Activated CD8-positive, alpha-beta memory T cell treated with anti-CD3 and anti-CD28 coated beads, Interleukin-2, amount 50 U/mL, for 24 hours (primary cell): ENCODE results near the gene HSPB2.
"Not testable (repeated sequence)": the region's sequence is repeated elsewhere in the genome, so short reads cannot be mapped to it uniquely, and the experiment has no call there.

ENCODE experiments used
- DNase-seq: peaks from one replicate; pipeline ENCODE4 v3.0.0-alpha.2; 2020; ENCODE audit errors: extremely low read depth

The HSPB2 gene

DNA sequence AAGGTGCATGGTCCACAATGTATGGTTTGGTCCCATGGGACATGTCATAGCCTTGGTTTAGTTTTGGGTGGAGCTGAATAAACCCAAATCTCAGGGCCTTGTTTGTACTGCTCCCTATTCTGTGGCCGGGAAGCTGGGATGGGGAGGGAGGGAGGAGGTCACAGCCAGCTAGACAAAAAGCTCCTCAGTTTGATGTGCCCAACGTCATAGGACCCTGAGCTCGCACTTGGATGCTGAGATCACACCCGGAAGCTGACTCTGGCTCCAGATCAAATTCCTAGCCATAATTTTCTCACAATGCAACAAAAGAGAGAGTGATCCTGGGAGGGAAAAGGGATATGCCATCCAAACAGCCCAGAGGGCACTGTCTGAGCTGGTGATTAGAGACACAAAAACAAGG lies 1.5 kb downstream of the HSPB2 start:
- DNase-seq = no peak

DNA sequence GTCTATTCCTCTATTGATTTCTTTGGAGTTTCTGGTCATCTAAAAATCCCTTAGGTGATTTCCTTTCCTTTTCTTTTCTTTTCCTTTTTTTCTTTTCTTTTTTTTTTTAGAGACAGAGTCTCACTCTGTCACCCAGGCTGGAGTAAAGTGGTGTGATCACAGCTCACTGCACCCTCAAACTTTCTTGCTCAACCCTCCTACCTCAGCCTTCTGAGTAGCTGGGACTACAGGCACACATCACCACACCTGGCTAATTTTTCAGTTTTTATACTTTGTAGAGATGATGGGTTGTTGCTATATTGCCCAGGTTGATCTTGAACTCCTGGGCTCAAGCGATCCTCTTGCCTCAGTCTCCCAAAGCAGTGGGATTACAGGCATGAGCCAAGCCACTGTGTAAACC lies 4.2 kb downstream of the HSPB2 start:
- DNase-seq = no peak

DNA sequence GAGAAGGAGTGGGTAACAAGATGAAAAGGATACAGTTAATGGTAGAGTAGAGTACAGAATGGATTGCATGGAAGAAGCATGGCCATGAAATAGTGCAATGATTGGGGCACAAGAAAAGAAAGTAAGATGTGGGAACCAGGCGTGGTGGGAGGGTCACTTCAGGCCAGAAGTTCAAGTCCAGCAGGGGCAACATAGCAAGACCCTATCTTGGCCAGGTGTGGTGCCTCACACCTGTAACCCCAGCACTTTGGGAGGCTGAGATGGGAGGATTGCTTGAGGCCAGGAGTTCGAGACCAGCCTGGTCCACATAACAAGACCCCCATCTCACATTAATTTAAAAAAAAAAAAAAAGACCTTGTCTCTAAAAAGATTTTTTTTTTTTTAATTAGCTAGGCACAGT lies 4.8 kb downstream of the HSPB2 start:
- no peak for DNase-seq

DNA sequence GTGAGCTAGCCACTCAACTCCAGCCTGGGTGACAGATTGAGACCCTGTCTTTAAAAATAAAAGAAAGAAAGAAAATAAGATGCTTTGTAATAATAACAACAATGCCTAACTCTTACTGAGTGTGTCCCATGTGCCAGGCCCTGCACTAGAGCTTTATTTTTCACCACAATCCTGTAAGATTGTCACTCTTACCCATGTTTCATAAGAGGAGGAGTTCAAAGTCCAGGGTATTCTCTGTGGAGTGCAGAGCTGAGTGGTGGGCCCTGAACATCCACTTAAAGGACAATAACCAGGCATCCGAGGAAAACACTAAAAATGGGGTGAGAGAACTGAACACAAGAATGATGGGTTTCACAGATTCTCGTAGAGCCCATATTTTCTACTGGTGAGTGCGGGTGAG lies 5.3 kb downstream of the HSPB2 start:
- DNase-seq = no peak

DNA sequence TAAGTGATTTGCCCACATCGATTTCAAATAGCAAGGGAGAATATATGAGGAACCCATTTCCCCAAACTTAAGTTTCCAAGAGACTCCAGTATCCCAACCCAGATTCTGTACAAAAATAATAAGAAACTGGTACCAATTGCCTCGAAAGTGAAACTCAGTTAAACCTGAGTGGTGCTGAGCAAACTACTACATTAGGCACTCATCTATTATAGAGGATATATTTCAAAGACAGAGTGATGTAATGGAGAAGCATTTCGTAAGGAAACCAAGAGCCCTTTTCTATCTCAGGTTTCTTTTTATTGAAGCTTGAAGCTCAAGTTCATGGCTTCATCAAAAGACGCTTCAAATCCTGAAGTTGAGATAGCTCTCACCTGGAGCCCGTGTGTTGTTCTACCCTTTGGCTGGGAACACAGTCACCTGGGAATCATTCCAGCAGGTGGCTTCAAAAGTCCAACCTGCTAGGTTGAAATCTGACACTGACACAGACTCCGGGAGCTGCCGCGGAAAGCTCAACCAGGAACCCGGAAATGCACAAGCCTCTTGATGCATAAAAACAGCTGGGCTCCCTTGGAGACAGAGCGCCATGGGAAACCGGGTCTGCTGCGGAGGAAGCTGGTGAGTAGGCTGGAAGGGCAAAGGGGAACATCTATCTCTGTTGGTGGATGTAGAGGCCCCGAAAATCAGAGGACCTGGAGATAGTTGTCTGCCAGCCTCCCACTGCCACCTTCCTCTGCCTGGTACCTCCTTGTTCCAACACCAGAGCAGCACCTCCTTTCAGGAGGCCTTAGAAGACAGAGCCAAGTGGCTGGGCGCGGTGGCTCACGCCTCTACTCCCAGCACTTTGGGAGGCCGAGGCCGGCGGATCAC lies 6.1 kb downstream of the HSPB2 start, which contains the start of gene C11orf52:
C11orf52 (plus strand) TSS at position 524 of the 867 bp plus-strand sequence; CDS start at position 584, 60 bp downstream.
- DNase-seq = no peak

DNA sequence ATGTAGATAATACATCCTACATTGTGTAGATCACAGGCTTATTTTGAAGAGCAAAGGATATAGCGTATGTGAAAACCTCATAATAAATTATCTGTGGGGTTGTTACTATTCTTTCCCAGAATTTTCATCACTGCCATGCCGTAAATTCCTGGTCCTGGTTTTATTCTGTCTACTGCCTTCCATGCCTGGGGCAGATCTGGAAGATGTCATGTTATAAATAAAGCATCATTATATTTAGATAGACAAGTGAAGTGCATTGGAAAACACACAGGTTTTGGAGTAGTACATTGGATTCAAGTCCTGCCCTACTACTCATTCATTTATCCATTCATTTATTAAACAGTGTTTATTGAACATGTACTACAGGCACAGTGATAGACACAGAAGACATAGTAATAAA lies 8.4 kb downstream of the HSPB2 start:
- DNase-seq = no peak

DNA sequence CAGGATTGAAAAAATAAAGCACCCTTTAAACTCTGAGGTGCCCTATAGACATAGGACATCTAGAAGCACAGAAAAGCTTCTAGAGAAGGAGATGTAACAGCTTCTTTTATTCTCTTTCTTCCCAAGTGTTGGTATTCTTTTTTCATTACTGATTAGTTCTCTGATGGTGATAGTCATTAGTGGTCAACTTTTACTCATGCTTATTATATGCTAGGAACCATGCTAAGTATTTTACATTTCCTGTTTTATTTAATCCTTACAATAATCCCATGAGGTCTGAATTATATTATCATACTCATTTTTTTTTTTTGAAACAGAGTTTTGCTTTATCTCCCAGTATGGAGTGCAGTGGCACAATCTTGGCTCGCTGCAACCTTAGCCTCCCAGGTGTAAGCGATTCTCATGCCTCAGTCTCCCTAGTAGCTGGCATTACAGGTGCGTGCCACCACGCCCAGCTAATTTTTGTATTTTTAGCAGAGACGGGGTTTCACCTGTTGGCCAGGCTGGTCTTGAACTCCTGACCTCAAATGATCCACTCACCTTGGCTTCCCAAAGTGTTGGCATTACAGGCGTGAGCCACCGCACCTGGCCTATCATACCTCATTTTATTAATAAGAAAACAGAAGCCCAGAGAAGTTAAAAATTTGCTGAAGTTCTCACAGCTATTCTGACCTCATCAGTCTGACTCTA lies 9.2 kb downstream of the HSPB2 start:
- DNase-seq = no peak

DNA sequence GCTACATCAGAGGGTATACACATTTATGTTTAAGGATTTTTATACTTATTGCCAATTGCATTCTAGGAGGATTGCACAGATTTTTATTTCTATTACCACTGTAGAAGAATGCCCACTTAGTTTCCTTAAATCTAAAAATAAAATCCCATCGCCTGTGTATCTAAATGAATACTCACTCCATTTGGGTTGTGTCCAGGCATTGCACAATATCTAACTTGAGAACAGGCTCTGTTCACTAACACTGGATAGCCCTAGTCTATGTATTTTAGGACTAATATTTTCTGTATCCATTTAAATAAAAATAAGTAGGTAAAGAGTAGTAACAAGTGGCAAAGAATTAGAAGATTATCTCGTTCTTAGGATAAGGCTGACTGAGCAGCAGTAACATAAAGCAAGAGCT lies 10.3 kb downstream of the HSPB2 start:
- DNase-seq = no peak

DNA sequence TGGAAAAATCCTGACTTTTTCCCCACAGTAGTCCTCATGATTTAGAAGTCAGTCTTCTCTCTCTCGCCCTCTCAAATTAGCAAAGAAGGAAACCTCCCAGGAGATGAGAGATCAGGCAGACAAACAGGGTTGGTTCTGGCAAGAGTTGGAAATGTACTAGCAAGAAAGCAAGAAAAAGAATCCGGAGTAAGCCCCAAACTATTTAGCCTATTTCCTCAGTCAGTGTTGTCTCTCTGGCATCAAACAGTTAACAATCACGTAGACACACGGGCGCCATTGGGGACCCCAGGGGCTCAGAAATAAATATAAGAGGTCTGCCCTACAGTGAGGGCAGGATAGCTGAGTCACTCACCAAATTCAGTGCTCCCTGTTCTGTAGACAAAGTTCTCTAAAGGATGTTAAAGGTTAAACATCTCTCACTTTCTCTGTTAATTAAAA lies 10.8 kb downstream of the HSPB2 start:
- no peak for DNase-seq

DNA sequence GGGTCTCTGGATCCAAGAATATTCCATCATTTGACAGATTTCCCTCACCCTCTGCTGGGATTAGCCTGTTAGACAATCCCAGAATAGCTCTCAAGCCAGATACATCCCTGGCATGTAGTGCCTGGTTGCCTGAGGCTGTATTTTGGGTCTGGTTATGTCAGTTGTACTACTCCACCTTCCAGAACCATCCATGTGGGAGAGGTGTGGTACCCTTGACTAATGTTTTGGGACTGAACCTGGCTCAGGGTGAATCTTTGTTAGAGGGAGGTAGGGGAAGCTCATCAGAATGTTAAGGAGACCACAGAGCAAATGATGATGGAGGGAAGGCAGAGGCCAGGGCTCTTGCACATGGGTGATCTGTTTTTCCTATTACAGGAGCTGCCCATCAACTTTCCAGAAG lies 11.4 kb downstream of the HSPB2 start:
- no peak for DNase-seq

DNA sequence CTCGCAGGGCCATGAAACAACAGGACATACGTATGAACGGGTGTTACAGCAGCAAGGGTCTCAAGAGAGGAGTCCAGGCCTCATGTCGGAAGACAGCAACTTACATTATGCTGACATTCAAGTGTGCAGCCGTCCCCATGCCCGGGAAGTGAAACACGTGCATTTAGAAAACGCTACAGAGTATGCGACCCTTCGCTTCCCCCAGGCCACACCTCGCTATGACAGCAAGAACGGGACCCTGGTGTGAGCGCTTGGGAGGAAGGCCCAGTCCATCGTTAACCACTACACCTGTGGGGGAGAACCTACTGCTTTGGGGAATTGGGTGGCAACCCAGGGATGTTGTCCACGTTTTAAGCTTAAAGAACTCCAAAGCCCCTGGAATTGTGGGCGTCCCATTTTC lies 13.4 kb downstream of the HSPB2 start:
- DNase-seq = no peak

DNA sequence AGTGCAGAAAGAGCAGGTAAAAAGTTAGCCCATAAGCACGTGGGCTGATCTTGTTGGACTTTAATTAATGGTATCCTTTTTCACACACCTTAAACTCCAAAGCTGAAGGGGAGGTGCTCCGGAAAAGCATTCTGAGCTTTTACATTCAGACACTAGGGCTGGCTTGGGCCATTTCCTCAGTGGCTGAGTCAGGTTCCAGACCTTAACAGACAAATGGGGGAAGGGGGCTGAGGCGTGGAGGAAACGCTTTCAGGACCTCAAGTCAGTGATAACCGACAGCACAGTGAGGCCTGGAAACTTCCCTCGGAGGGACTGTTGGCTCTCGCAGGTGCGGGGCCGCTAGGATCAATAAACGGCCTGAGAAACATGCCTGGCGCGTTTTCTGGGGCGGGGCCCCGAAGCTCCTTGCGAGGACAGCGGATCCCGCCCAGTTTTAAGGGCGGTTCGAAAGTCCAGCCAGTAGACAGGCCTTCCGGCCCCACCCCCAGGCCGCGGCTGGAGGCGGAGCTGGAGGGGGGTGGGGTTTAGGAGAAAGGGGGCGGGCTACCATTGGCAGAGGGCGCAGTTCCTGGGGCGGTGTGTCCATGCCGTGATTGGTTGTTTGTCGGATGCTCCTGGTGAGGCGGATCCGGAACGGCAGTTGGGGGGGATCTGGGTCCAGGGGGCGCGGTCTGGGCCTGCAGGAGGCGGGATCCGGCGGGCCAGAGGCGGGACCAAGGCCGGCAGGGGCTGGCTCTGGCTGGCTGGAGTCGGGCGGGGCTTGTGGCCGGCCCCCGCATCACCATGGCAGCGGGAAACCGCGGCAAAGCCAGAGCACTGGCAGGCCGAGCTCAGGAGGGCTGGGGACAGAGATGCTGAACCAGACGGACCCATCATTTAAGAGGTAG lies 14.2 kb downstream of the HSPB2 start:
- peak; percentile 83 for DNase-seq

DNA sequence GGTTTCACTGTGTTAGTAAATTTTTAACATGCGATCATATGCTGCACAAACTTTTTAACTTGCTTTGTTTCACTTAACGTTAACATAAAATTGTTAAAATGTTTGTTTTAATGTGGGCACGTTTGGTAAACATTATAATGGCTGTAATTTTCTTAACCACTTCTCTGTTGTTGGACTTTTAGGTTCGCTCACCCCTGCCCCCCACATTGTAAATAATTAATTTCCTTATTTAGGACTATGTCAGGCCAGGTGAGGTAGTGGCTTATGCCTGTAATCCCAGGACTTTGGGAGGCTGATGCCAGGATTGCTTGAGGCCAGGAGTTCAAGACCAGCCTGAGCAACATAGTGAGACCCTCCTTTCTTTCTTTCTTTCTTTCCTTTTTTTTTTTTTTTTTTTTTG lies 17.9 kb downstream of the HSPB2 start:
- no peak for DNase-seq

DNA sequence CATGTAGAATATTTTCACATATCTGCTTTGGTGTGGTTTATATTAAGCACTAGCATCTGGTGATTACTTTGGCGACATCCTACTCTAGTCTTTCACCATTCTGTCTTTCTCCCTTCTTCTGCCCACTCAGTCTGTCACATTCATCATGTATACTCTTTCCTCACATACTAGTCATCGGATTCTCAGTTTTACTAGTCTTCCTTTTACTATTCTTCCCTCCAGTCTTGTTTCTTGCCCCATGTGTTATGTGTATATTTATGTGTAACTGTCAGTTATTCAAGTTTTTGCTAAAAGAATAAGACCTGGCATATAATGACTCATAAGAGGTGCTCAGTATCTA lies 20.0 kb downstream of the HSPB2 start:
- no peak for DNase-seq

DNA sequence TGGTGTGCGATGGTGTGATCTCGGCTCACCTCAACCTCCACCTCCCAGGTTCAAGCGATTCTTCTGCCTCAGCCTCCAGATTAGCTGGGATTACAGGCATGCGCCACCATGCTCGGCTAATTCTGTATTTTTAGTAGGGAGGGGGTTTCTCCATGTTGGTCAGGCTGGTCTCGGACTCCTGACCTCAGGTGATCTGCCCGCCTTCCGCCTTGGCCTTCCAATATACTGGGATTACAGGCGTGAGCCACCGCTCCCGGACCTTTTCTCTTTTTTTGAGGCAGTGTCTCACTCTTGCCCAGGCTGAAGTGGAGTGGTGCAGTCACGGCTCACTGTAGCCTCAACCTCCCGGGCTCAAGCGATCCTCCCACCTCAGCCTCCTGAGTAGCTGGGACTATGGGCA lies 20.6 kb downstream of the HSPB2 start:
- DNase-seq = not testable (repeated sequence)

DNA sequence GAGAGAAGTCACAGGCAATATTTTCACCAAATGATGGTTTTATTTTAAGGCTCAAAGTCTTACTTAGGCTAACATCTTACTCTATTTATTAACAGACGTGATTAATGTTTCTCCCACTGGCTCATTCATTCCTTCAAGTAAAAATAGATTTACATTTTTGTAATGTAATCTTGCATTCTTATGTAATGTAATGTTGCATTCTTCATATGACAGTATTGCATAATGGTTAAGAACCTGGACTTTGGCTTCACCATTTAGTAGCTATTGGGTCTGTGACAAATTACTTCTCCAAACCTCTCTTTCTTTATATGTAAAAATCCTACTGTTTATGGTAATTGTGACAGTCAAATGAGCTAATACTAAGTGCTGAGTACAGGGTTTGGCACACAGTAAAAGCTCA lies 21.3 kb downstream of the HSPB2 start:
- no peak for DNase-seq

DNA sequence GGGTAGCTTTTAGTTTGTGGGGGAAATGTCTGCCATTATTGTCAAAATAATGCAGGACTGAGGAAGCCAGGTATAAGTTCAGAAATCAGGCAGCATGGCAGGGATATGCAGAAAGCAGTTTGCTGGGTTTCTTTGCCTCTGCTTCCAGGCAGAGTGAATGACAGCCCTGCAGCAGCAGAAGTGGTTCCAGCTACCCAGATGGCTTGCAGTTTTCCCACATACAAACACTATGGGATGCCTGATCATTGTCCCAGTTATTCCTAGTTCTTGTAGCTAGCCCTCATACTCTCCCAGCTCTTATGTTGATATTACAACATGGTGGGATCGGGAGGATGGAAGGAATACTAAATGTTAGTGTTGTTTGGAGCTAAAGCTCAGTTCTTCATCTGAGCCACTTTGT lies 21.8 kb downstream of the HSPB2 start:
- no peak for DNase-seq

DNA sequence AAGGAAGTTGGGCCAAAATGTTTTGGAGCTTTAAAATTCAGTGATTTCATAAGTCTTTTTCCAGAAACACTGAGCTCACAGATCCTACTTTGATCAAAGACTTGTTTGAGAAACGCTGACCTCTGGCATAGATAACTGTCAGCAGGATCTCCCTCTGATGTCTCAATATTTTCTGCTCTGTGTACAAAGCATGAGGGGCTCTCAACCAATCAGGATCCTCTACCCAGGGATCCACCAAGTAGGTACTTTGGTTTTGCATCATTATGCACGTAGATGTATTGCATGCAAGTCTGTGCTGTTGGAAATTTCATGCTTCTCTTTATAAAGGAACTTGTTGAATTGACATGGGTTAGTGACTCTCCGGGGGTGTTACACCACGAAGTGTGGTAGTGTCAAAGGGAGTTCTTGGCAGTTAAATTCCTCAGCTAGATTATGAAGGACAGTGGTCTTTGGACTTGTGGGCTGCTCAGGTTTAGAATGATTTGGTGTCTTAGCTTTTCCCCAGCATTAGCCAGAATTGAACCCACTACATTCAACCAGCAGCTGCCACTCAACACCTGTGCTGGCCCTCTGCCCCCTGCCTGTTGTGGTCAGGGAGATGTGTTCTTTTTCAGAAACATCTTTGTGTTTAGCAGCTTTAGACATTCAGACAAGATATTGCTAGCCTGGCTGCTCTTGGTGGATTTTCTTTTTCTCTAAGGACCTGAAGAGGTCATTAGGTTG lies 22.9 kb downstream of the HSPB2 start:
- no peak for DNase-seq

DNA sequence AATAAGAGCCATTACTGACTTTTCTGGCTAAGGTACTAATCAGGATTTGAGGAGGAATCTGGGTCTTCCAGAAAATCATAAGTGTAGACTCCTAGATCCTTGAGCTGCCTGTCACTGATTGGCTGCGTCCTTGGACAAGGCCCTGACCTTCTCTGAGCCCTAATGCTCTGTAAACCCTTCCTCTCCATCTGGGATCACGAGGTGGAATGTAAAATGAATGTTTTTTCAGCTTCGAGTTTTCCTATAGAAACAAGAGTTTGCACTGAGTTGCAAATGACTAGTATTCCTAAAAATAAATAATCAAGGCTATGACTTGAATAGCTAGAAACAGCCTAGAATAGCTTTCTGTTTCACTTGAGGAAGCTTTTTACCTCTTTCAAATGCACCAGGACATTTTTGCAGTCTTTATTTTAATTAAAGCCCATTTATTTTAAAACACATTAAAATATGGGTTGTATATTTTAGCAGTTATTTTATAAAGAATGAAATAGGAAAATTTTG lies 23.6 kb downstream of the HSPB2 start:
- DNase-seq = no peak

DNA sequence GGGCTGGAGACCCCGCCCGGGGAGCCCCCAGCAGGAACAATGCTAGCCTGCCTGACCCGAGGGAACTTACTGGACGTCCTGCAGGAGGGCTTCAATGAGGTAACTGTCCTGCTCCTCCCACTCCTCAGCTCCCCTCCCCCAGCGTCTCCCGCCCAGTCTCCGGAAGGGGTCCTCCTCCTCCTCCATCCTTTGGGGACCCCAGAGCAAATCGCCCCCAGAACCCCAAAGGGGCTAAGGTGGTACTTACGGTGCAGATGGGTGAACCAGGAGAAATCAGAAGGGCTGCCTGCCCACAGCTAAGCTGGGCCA lies 24.9 kb downstream of the HSPB2 start:
- no peak for DNase-seq

DNA sequence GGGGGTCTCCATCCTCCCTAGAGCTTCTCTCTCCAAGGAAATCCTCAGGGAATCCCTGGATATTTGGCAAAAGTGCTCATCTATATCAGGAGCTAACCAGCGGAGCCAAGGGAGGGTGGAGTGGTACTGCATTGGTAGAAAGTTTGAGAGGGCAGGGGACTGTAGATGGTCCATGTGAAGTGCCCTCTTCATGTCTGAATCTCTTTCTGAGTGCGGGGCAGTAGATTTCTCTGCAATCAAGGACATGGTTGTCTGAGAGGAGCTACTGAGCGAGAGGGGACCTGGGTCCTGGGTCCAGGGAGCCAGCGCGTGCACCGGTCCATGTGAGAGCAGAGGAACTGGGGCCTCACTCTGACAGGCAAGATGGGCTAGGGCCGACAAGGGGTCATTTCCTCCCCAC lies 25.3 kb downstream of the HSPB2 start:
- no peak for DNase-seq

DNA sequence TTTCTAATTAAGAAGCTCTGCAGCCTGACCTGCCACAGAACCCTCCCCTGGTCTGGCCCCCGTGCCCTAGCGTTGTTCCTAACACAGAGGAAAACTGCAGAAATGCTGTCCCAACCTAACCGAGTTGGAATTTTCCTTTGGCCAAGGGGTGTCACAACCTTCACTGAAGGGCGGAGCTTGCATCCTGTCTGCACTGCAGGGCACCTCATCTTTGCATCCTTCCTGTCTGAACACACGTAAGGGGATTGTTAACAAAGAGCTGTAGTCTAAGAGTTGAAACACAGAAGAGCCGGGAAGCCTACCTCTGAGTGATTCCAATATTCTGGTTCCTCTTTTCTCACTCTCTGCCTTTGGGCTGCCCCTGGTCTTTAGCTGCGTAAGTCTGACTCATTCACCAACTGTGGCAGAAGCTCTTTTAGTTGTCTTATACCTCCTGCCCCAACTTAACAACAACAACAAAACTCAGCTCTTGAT lies 26.2 kb downstream of the HSPB2 start:
- DNase-seq = no peak
